T-cell (primary cell): ENCODE results near the gene MTHFD2L. TPM values are rescaled to one million over a fixed set of nuclear protein-coding genes. Genes with fewer than 3 reads are reported as not detected.

Experiments used
- ATAC-seq, 4 experiments: fragments of 200-7000 bp in 3 of 4; fragments of 150-1000 bp in 1 of 4; cut with Tn5 transposase; replicated peaks in 1 of 4; 1 replicate in 3 of 4; 2 replicates in 1 of 4; pipeline ENCODE4 v1.10.0; 2021; ENCODE audit warnings: moderate library complexity in 3 of 4, mild to moderate bottlenecking in 2 of 4, moderate number of reproducible peaks in 1 of 4
- CTCF ChIA-PET, 2 donors: fragments of 300-600 bp; sonication (Branson Sonifier 250); formaldehyde crosslinking; loops; one replicate each; lab custom pipeline; 2022; ENCODE audit warnings: antibody characterized with exemption in 2 of 2; lab: Charles Lee
- POLR2A ChIA-PET, 2 donors: fragments of 300-600 bp; sonication (Branson Sonifier 250); formaldehyde crosslinking; loops; one replicate each; lab custom pipeline; 2022; ENCODE audit warnings: antibody characterized with exemption in 2 of 2; lab: Charles Lee
- DNase-seq, 35 experiments: peaks; one replicate each; pipeline versions ENCODE4 v3.0.0 to v3.0.0-alpha.2; 2013 to 2023
- H3K27ac ChIP-seq: one replicate; pipeline ENCODE4 v1.5.1; 2013; ENCODE audit warnings: low read length
- H3K27me3 ChIP-seq, 2 experiments: replicated peaks in 1 of 2; 1 replicate in 1 of 2; 2 replicates in 1 of 2; pipeline versions ENCODE4 v1.6.1 to v1.7.0; 2013; ENCODE audit warnings: low read length in 1 of 2, mixed read lengths in 1 of 2; ENCODE audit not compliant: control insufficient read depth in 2 of 2, insufficient read depth in 2 of 2; ENCODE audit errors: extremely low read depth in 1 of 2
- H3K36me3 ChIP-seq, 2 donors: 1 replicate in 1 of 2; 2 replicates in 1 of 2; pipeline versions ENCODE4 v1.6.1 to v1.7.0; 2013; ENCODE audit warnings: low read length in 1 of 2; ENCODE audit not compliant: control insufficient read depth in 2 of 2, insufficient read depth in 1 of 2; ENCODE audit errors: extremely low read depth in 1 of 2
- H3K4me1 ChIP-seq, 2 experiments: 1 replicate in 1 of 2; 2 replicates in 1 of 2; pipeline versions ENCODE4 v1.6.1 to v1.7.0; 2013; ENCODE audit warnings: low read length in 2 of 2, mixed read lengths in 1 of 2; ENCODE audit not compliant: insufficient read depth in 2 of 2, control insufficient read depth in 1 of 2; ENCODE audit errors: extremely low read depth in 1 of 2
- H3K4me3 ChIP-seq, 2 donors: 1 replicate in 1 of 2; 2 replicates in 1 of 2; pipeline versions ENCODE4 v1.5.1 to v1.7.0; 2013; ENCODE audit warnings: mild to moderate bottlenecking in 2 of 2, low read length in 1 of 2, moderate library complexity in 1 of 2; ENCODE audit not compliant: control insufficient read depth in 1 of 2; ENCODE audit errors: extremely low read depth in 1 of 2
- H3K9me3 ChIP-seq: 2 replicates; pipeline ENCODE4 v1.7.0; 2013
- H3K27ac Mint-ChIP-seq, 2 donors: one replicate each; pipeline ENCODE4 v1.8.0; 2020 to 2021; ENCODE audit warnings: mild to moderate bottlenecking in 2 of 2, mixed read lengths in 2 of 2
- H3K27me3 Mint-ChIP-seq, 2 donors: one replicate each; pipeline ENCODE4 v1.8.0; 2021 to 2022; ENCODE audit warnings: mixed read lengths in 2 of 2
- H3K36me3 Mint-ChIP-seq: one replicate; pipeline ENCODE4 v1.8.0; 2021; ENCODE audit warnings: mixed read lengths
- H3K4me1 Mint-ChIP-seq, 3 donors: one replicate each; pipeline ENCODE4 v1.8.0; 2020 to 2022; ENCODE audit warnings: mixed read lengths in 3 of 3, mild to moderate bottlenecking in 1 of 3
- H3K4me3 Mint-ChIP-seq, 3 donors: one replicate each; pipeline ENCODE4 v1.8.0; 2020 to 2022; ENCODE audit warnings: mild to moderate bottlenecking in 3 of 3, mixed read lengths in 3 of 3, moderate library complexity in 3 of 3
- H3K9me3 Mint-ChIP-seq, 3 donors: one replicate each; pipeline ENCODE4 v1.8.0; 2020 to 2022; ENCODE audit warnings: mixed read lengths in 3 of 3
- WGBS: methylation state at CpG from one replicate; pipeline ENCODE4 v1.1.5; 2013; ENCODE audit warnings: missing lambda C conversion rate; ENCODE audit not compliant: insufficient coverage; 5-methylcytosine and 5-hydroxymethylcytosine counted together
- total RNA-seq, 35 experiments: library from RNA in 6 of 35; stranded (reverse) in 6 of 35; fragments of 120-200 nt in 1 of 35; gene quantifications; one replicate each; pipeline versions ENCODE4 v1.2.1 to v1.2.4 and lab custom pipeline; 2013 to 2026

The MTHFD2L gene
- total RNA-seq: 1 to 10 TPM; 7.2 to 9.8 (median 7.9) TPM
- total RNA-seq (2013): 15.4 TPM
- 6.2 to 24.7 (median 12.7) reads per million in 29 experiments for total RNA-seq (lab: John Stamatoyannopoulos, UW)

DNA sequence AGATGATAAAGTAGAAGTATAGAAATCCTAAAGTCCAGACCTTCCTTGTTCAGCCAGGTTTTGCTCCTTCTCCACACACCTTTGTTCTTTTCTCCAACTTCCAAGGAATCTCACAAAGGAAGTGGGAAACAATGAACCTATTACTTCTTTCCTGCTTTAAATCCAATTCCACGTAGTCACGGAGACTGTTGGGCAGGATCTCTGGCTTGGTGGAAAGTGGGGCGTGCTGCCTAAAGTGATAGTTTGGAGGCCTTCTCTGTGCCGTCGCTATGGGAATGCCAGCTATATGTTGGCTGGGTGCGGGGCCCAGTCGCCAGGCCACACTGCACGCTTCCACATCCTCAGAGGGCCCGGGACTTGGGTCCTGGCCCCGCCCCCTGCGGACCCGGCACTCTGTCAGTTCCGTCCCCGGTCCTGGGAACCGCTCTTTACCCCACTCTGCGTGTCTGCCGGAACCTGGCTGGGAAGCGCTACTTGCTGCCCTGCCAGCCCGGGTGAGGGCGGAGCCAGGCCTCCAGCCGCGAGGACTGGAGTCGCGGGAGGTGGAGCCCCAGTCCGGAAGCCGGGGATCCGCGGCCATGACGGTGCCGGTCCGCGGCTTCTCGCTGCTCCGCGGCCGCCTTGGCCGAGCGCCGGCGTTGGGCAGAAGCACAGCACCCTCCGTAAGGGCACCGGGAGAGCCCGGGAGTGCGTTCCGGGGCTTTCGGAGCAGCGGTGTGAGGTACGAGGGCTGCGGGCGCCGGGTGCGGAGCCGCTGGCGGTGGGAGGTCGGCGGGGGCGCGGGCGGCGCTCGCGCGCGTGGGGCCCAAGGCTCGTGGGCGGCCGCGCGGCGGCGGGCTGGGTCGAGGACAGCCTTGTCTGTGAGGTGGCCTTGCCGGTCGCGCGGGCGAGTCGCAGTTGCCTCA lies at the start of gene MTHFD2L:
TSS of gene MTHFD2L (plus strand) at position 558 of the 905 bp plus-strand sequence. CDS start at position 579, 21 bp downstream.
- Mint-ChIP-seq H3K36me3 (peaks cover 16% of the 10 kb centered on the region), H3K9me3 (no peaks in the 10 kb centered on the region), H3K4me3 (peak within 1 kb of the TSS; percentile 87 to 89 (median 89)), H3K27me3 (no peaks in the 10 kb centered on the region), H3K27ac (peak within 1 kb of the TSS; percentile 36 to 90), H3K4me1 (peaks cover 14 to 29% (median 27%) of the 10 kb centered on the region in 3 donors)
- ChIA-PET CTCF (no interaction called here), POLR2A (interaction anchor here in 1 of 2 donors (0.6 kb wide), 1 partner anchor 485 kb away, joined by 4 read pairs; no protein-coding TSS in a partner anchor)
- Histone ChIP-seq H3K27me3 (peaks cover 0 to 3% of the 10 kb centered on the region in 2 experiments), H3K9me3 (no peaks in the 10 kb centered on the region), H3K36me3 (peaks cover 0 to 10% of the 10 kb centered on the region in 2 donors), H3K27ac (peak within 1 kb of the TSS; percentile 65), H3K4me3 (peak within 1 kb of the TSS; percentile 81 to 91), H3K4me1 (peaks cover 13 to 14% of the 10 kb centered on the region in 2 experiments)
- peak; percentile 96 to 98 (median 97) for ATAC-seq
- peak; percentile 56 to 84 (median 70) for DNase-seq
- under 1% methylated on average over 73 of the region's 78 CpGs for WGBS

DNA sequence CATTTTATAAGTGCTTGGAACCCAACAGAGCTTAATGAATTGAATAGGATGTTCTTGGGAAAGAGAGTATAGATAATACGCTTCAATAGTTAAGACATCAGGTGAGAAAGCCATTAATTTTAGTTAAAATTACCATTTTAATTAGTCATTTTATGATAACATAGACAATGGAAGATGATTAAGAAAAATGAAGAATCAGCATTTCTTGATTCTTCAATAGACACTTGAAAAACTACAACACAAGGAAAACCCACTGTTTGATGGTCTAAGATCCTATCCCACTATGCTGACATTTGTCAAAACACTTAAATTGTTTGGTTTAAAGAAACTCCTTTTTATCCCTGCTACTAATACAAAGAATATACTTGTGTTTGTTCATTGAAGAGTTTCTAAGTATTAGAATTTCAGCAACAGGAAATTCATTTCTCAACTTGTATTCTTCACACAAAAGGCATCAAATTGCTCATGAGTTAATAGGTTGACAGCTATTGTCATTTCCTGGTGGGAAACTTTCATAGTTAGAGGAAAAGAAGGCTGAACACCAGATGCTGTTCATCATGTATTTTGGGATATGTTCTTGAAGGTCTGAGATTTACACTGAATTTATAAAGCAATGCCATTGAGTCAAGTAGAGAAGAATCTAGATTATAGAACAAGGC lies 49.3 kb upstream of the MTHFD2L start:
- ChIA-PET POLR2A (no interaction called here), CTCF (no interaction called here)
- no peaks in the 10 kb centered on the region for H3K36me3 Mint-ChIP-seq
- no CpG with 5 or more reads among the region's 1 CpG for WGBS
- peaks cover 11 to 12% of the 10 kb centered on the region in 2 donors for H3K27me3 Mint-ChIP-seq
- Histone ChIP-seq H3K9me3 (no peaks in the 10 kb centered on the region), H3K4me3 (no peak overlapping the region), H3K36me3 (no peaks in the 10 kb centered on the region), H3K27ac (no peak overlapping the region), H3K27me3 (no peaks in the 10 kb centered on the region), H3K4me1 (no peaks in the 10 kb centered on the region)
- ATAC-seq: no peak
- DNase-seq: no peak
- no peak overlapping the region for H3K27ac Mint-ChIP-seq
- H3K4me3 Mint-ChIP-seq: no peak overlapping the region
- H3K4me1 Mint-ChIP-seq: no peaks in the 10 kb centered on the region
- H3K9me3 Mint-ChIP-seq: no peaks in the 10 kb centered on the region

DNA sequence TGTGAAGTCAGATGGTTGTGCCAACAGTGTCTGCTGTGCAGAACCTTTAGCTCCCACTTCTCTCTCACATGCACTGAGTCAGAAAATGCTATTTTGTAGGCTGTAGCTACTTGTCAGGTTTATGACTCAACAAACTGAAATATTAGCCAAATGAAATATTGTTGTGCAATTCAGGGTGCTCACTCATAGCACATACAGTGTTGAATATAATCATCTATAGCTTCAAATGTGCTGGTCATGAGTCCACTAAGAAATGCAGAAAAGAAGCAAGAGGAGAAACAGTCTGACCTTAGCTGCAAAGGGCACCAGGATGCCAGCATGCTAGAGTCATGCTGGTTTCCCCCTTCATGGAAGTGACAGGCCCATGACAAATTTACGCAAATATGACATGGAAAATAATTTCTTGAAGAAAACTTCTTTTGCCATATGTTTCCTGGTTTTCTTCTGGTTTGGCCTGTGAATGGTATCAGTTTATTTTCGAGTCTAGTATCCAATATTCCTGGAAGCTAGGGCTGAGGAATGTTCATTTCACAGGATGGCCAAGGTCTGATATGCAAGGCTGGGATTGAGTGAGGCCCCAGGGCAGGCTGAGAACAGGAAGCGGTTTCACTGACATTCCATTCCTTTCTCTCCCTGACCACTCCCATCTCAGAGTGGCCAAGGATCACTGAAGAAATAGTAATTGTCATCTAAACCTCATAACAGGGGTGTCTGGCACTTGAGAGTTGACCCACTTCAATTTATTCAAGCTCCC lies 48.6 kb upstream of the MTHFD2L start:
- H3K4me3 ChIP-seq: no peak overlapping the region
- ChIA-PET POLR2A (no interaction called here), CTCF (interaction anchor here in 1 of 2 donors (0.7 kb wide), 1 partner anchor 8 kb away, joined by 3 read pairs; no protein-coding TSS in a partner anchor)
- no peaks in the 10 kb centered on the region for H3K27me3 ChIP-seq
- Mint-ChIP-seq H3K36me3 (no peaks in the 10 kb centered on the region), H3K4me1 (no peaks in the 10 kb centered on the region), H3K9me3 (no peaks in the 10 kb centered on the region), H3K27me3 (peaks cover 11 to 12% of the 10 kb centered on the region in 2 donors), H3K27ac (no peak overlapping the region), H3K4me3 (no peak overlapping the region)
- 60% methylated on average over 1 of the region's 3 CpGs for WGBS
- H3K4me1 ChIP-seq: no peaks in the 10 kb centered on the region
- H3K27ac ChIP-seq: no peak overlapping the region
- no peak for DNase-seq
- ATAC-seq: no peak
- H3K9me3 ChIP-seq: no peaks in the 10 kb centered on the region
- no peaks in the 10 kb centered on the region for H3K36me3 ChIP-seq

DNA sequence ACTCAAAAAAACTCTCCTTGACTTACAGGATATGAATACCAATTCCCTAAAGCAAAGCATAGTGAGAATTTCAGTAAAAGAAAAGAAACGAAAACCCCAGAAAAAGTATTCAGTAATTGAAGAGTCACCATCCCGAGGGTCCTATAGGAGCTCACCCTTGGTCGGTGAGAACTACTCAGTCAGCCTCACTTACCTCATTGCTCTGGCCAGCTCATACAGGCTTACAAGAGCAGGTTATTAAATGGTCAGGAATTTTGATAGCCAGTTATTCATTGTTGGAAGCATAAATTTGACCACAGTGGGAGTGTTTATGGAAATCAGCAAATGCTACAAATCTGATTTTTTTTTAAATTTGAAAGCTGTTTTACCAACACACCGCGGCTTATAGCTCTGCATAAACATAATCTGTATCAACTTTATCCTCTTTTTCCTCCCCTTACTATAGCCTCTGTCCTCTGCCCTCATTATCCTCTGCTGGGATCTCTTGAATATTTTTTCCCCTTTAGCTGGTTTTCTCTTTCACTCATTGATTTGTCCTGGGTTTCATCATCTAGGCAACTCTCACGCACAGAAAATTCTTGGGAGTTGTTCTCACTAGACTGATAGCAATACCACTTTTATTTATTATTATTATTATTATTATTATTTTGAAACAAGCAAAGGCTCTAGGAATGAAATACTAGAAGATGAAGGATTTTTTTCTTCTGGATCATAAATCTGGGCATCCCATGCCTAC lies 47.9 kb upstream of the MTHFD2L start:
- CTCF ChIA-PET: interaction anchor here in 1 of 2 donors (0.7 kb wide), 1 partner anchor 8 kb away, joined by 3 read pairs; no protein-coding TSS in a partner anchor
- ATAC-seq: no peak
- no peak overlapping the region for H3K4me3 Mint-ChIP-seq
- H3K36me3 ChIP-seq: no peaks in the 10 kb centered on the region
- H3K4me1 Mint-ChIP-seq: no peaks in the 10 kb centered on the region
- H3K27me3 ChIP-seq: no peaks in the 10 kb centered on the region
- H3K36me3 Mint-ChIP-seq: no peaks in the 10 kb centered on the region
- no peaks in the 10 kb centered on the region for H3K4me1 ChIP-seq
- no peak for DNase-seq
- 100% methylated on average over 1 of the region's 6 CpGs for WGBS
- peaks cover 7 to 12% of the 10 kb centered on the region in 2 donors for H3K27me3 Mint-ChIP-seq
- H3K4me3 ChIP-seq: no peak overlapping the region
- H3K9me3 Mint-ChIP-seq: no peaks in the 10 kb centered on the region
- no peak overlapping the region for H3K27ac ChIP-seq
- H3K27ac Mint-ChIP-seq: no peak overlapping the region
- H3K9me3 ChIP-seq: no peaks in the 10 kb centered on the region
- POLR2A ChIA-PET: no interaction called here

DNA sequence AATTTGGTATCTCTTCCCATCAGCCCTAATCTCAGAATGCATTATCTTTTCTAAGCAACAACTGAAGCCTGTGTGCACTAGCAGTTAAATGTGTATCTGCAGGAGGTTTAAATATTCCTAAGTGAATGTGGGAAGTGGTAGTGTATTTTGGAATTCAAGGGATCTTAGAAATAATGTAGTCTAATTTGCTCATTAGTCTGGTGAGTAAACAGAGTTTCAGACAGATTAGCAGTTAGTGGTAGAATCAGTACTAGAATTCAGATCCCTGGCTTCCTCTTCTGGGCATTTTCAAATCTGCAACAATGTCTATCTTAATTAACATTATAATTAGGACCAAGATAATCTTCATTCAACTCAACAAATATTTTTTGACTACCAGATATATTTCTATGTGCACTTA lies 47.2 kb upstream of the MTHFD2L start:
- no peak for DNase-seq
- Mint-ChIP-seq H3K4me1 (no peaks in the 10 kb centered on the region), H3K36me3 (no peaks in the 10 kb centered on the region), H3K9me3 (no peaks in the 10 kb centered on the region), H3K4me3 (no peak overlapping the region), H3K27ac (no peak overlapping the region), H3K27me3 (peaks cover 7 to 10% of the 10 kb centered on the region in 2 donors)
- no peaks in the 10 kb centered on the region for H3K36me3 ChIP-seq
- H3K9me3 ChIP-seq: no peaks in the 10 kb centered on the region
- CTCF ChIA-PET: no interaction called here
- no peak for ATAC-seq
- H3K27ac ChIP-seq: no peak overlapping the region
- no peaks in the 10 kb centered on the region for H3K27me3 ChIP-seq
- H3K4me3 ChIP-seq: no peak overlapping the region
- POLR2A ChIA-PET: no interaction called here
- no peaks in the 10 kb centered on the region for H3K4me1 ChIP-seq
